ENCODE measurements around the gene SLC6A20. TPM values are rescaled to one million over a fixed set of nuclear protein-coding genes. Genes with fewer than 3 reads are reported as not detected.

Gene SLC6A20
- total and polyA plus RNA-seq, 2 of the 13 experiments (the other 11 are each of a cell fraction or from before 2014, with no cell fraction given) = not detected

- Histone ChIP-seq H3K36me3 (replicated peaks in 1 of 2; ENCODE audit: control insufficient read depth in 1 of 2, insufficient read depth in 2 of 2, low read length in 2 of 2) (peaks cover 12 to 78% of the 10 kb centered on the region in 2 experiments), H3K9ac (ENCODE audit: insufficient read depth, low read depth, low read length) (no peak overlapping the region), H2AFZ (ENCODE audit: low read length) (no peak overlapping the region), H3K79me2 (ENCODE audit: insufficient read depth, low read length) (no peaks in the 10 kb centered on the region), H3K4me2 (ENCODE audit: low read depth, low read length) (no peak overlapping the region), H3K9me3 (ENCODE audit: low read length) (no peaks in the 10 kb centered on the region), H3K27me3 (ENCODE audit: control insufficient read depth in 1 of 2, insufficient read depth in 2 of 2, low read length in 2 of 2) (no peaks in the 10 kb centered on the region), H4K20me1 (ENCODE audit: insufficient read depth, low read length) (no peaks in the 10 kb centered on the region), H3K27ac (ENCODE audit: extremely low read length, insufficient read depth, low read length) (no peak overlapping the region), H3K4me3 (replicated peaks in 1 of 3; ENCODE audit: insufficient read depth in 1 of 3, low read depth in 2 of 3, low read length in 3 of 3) (no peak overlapping the region), H3K4me1 (ENCODE audit: insufficient read depth, low read length) (peaks cover 9% of the 10 kb centered on the region)
- no TSS peak for BruUV-seq (replicated peaks)
- POLR2A ChIA-PET = no interaction called here
- intact Hi-C loops (cut with micrococcal nuclease; ENCODE audit: unreplicated experiment) (no loop called here), in situ Hi-C loops (cut with HindIII; ENCODE audit: extremely low pct_ligation_motif_present, low pct_unique_long_range_greater_than_20kb) (no loop called here)
- CTCF ChIA-PET (ENCODE audit: low intra/inter-chr PET ratio, low total read pairs) = no interaction called here
- ATAC-seq (no peak), FAIRE-seq (no peak), DNase-seq (ENCODE audit: low spot score) (no peak)
- no peak for TF ChIP-seq ZNF468 (CRISPR knock-in tag; IDR thresholded peaks at IDR 0.05)
- peak; percentile 55 to 56; a peak in 3 of 4 replicates for TF ChIP-seq MAFK (conservative IDR thresholded peaks at IDR 0.05 in 1 of 2, IDR thresholded peaks at IDR 0.05 in 1 of 2; ENCODE audit: low read length in 2 of 2)
- TF ChIP-seq MAFF (IDR thresholded peaks at IDR 0.05; ENCODE audit: low read depth, low read length) = peak; percentile 66
- no peak for TF ChIP-seq ARID5B (CRISPR knock-in tag; IDR thresholded peaks at IDR 0.05)
- TF ChIP-seq SNAPC4 (CRISPR knock-in tag; IDR thresholded peaks at IDR 0.05) = no peak
- TF ChIP-seq ZNF766 (CRISPR knock-in tag; IDR thresholded peaks at IDR 0.05; ENCODE audit: borderline replicate concordance) = no peak
- no peak for TF ChIP-seq CEBPZ (IDR thresholded peaks at IDR 0.05; ENCODE audit: low read length)
- TF ChIP-seq ZNF800 (CRISPR knock-in tag; IDR thresholded peaks at IDR 0.05) = no peak
- TF ChIP-seq HDAC2 (CRISPR knock-in tag; IDR thresholded peaks at IDR 0.05) = no peak
- no peak for TF ChIP-seq CREBL2 (CRISPR knock-in tag; IDR thresholded peaks at IDR 0.05; ENCODE audit: borderline replicate concordance)
Measured at GRCh38 chr3:45741247-45741646, 55.1 kb downstream of the SLC6A20 start.
